Activated naive CD8-positive, alpha-beta T cell (primary cell): ENCODE data around the gene TMEM30A.

Experiments used
- H3K27ac Mint-ChIP-seq: one replicate; pipeline ENCODE4 v1.8.0; 2021; ENCODE audit warnings: mixed read lengths
- H3K27me3 Mint-ChIP-seq: one replicate; pipeline ENCODE4 v1.8.0; 2021; ENCODE audit warnings: mixed read lengths
- H3K36me3 Mint-ChIP-seq: one replicate; pipeline ENCODE4 v1.8.0; 2021; ENCODE audit warnings: mixed read lengths
- H3K4me1 Mint-ChIP-seq: one replicate; pipeline ENCODE4 v1.8.0; 2021; ENCODE audit warnings: low read depth, mixed read lengths
- H3K4me3 Mint-ChIP-seq: one replicate; pipeline ENCODE4 v1.8.0; 2021; ENCODE audit warnings: mild to moderate bottlenecking, mixed read lengths
- H3K9me3 Mint-ChIP-seq: one replicate; pipeline ENCODE4 v1.8.0; 2021; ENCODE audit warnings: low read depth, mixed read lengths

The TMEM30A gene

DNA sequence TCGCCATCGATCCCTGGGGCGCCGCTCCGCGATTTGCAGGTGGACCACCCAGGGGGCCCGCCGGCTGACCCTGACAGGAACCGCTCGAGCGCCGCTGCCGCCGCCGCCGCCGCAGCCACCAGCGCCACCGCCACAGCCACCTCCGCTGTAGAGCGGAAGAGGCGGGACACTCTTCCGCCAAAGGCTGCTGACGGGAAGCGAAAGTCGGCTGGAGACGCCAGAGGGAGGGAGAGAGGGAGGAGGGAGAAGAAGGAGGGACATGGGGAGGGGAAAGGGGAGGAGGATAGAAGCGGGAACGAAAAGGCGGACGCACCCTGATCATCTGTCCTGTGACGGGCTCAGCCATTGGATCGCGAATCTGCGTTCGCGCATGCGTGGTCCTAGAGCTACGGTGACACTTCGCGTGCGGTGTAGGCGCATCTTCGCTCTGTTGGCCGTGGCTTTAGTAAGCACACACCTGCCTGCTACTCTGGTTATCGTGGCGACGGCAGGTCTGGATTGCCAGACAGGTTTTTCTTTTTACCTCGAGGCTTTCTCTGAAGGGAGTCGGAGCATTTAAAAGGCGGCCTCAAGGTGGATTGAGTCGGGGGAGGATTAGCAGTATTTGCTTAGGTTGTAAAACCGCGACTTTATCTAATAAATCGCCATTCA, at the start of gene TMEM30A:
Gene TMEM30A, minus strand, starts transcription at position 161 of the 651 bp plus-strand sequence. Its CDS starts 154 bp downstream, at position 7.
- H3K36me3 Mint-ChIP-seq = no peaks in the 10 kb centered on the region
- no peaks in the 10 kb centered on the region for H3K9me3 Mint-ChIP-seq
- no peak within 1 kb of the TSS for H3K4me3 Mint-ChIP-seq
- no peaks in the 10 kb centered on the region for H3K27me3 Mint-ChIP-seq
- no peak within 1 kb of the TSS for H3K27ac Mint-ChIP-seq
- peaks cover 49% of the 10 kb centered on the region for H3K4me1 Mint-ChIP-seq

DNA sequence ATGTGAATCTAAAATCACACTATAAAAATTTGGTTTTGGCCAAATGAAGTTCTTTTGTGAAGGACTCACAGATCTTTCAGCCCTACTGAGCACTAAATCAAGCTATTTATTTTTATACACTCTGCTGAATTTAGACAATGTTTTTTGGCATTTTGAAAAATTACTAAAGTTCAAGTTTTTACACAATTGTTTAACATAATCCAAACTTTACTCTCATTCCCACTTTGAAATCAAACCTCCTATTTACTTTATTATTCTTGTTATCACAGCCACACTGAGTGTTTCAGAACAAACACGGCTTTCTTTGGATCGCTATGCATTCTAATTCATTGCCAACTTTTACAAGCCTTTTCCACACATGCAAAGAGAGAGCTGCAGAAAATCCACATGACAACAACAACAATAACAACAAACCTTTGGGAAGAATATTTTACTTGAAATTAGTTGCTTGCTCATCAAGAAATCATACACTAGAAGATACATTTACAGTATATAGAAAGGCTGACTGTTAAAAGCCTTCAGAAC, 49.1 kb upstream of the TMEM30A start:
- no peaks in the 10 kb centered on the region for H3K27me3 Mint-ChIP-seq
- H3K36me3 Mint-ChIP-seq = no peaks in the 10 kb centered on the region
- no peaks in the 10 kb centered on the region for H3K4me1 Mint-ChIP-seq
- no peaks in the 10 kb centered on the region for H3K9me3 Mint-ChIP-seq
- no peak overlapping the region for H3K27ac Mint-ChIP-seq
- no peak overlapping the region for H3K4me3 Mint-ChIP-seq

- H3K4me1 Mint-ChIP-seq = no peaks in the 10 kb centered on the region
- no peak overlapping the region for H3K27ac Mint-ChIP-seq
- H3K27me3 Mint-ChIP-seq = peaks cover 3% of the 10 kb centered on the region
- no peaks in the 10 kb centered on the region for H3K36me3 Mint-ChIP-seq
- no peak overlapping the region for H3K4me3 Mint-ChIP-seq
- H3K9me3 Mint-ChIP-seq = no peaks in the 10 kb centered on the region
Observed at GRCh38 chr6:75331151-75331550, 46.6 kb upstream of the TMEM30A start.

DNA sequence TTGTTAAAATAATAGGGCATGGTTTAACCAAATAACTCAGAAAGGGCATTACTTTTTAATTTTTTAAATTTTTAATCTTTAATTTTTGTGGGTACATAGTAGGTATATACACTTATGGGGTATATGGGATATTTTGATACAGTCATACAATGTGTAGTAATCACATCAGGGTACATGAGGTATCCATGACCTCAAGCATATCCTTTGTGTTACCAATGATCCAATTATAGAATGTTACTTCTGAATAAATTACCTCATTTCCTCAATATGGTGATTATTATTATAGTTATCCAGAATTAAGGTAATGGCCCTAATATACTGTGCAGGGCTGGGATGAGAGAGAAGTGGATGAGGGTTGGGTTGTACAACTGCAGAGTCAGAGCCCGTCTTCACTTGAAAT, 45.1 kb upstream of the TMEM30A start:
- Mint-ChIP-seq H3K27ac (no peak overlapping the region), H3K27me3 (peaks cover 8% of the 10 kb centered on the region), H3K4me3 (no peak overlapping the region), H3K4me1 (no peaks in the 10 kb centered on the region), H3K9me3 (no peaks in the 10 kb centered on the region), H3K36me3 (no peaks in the 10 kb centered on the region)

DNA sequence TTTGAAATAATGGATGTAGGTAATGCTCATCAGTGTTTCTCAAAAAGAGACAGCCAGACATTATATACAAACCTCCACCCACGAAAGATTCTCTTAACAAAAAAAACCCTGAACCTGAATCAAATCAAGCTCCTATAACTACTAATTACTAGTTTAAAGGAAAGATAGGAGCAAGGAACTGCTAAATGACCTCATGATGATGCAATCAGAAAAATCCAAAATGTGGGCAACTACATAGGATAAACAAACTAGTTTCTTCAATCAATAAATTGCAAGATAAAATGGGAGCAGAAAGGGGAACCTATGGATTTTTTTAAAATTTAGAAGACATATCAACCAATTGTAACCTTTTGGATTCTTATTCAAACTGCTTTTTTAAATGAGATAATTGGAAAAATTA, 43.2 kb upstream of the TMEM30A start:
- Mint-ChIP-seq H3K9me3 (no peaks in the 10 kb centered on the region), H3K36me3 (no peaks in the 10 kb centered on the region), H3K4me3 (no peak overlapping the region), H3K27ac (no peak overlapping the region), H3K27me3 (peaks cover 9% of the 10 kb centered on the region), H3K4me1 (no peaks in the 10 kb centered on the region)

- H3K36me3 Mint-ChIP-seq = no peaks in the 10 kb centered on the region
- H3K27me3 Mint-ChIP-seq = peaks cover 9% of the 10 kb centered on the region
- no peak overlapping the region for H3K27ac Mint-ChIP-seq
- no peaks in the 10 kb centered on the region for H3K4me1 Mint-ChIP-seq
- H3K4me3 Mint-ChIP-seq = no peak overlapping the region
- H3K9me3 Mint-ChIP-seq = no peaks in the 10 kb centered on the region
Observed at GRCh38 chr6:75326557-75327258, 42.1 kb upstream of the TMEM30A start.

DNA sequence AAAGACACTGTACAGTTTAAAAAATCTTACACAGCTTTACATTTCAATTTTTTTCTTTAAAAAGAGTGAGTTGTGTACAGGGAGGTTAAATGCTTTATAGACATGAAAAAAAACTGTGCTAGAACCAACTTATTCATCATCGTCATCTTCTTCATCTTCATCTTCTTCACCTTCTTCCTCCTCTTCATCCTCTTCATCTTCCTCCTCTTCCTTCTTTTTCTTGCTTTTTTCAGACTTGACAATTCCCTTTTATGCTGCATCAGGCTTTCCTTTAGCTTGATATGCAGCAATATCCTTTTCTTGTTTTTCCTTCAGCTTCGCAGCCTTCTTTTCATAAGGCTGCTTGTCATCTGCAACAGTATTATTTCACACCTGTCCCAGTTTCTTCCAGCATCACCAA, 34.3 kb upstream of the TMEM30A start:
- H3K27me3 Mint-ChIP-seq = peaks cover 16% of the 10 kb centered on the region
- H3K4me3 Mint-ChIP-seq = no peak overlapping the region
- no peak overlapping the region for H3K27ac Mint-ChIP-seq
- H3K9me3 Mint-ChIP-seq = no peaks in the 10 kb centered on the region
- H3K4me1 Mint-ChIP-seq = no peaks in the 10 kb centered on the region
- no peaks in the 10 kb centered on the region for H3K36me3 Mint-ChIP-seq

- Mint-ChIP-seq H3K36me3 (no peaks in the 10 kb centered on the region), H3K4me1 (no peaks in the 10 kb centered on the region), H3K4me3 (no peak overlapping the region), H3K9me3 (no peaks in the 10 kb centered on the region), H3K27me3 (peaks cover 21% of the 10 kb centered on the region), H3K27ac (no peak overlapping the region)
Observed at GRCh38 chr6:75317503-75318206, 33.1 kb upstream of the TMEM30A start.

- Mint-ChIP-seq H3K4me3 (no peak overlapping the region), H3K27me3 (peaks cover 20% of the 10 kb centered on the region), H3K4me1 (no peaks in the 10 kb centered on the region), H3K27ac (no peak overlapping the region), H3K9me3 (no peaks in the 10 kb centered on the region), H3K36me3 (no peaks in the 10 kb centered on the region)
Observed at GRCh38 chr6:75315978-75316377, 31.4 kb upstream of the TMEM30A start.

- H3K27me3 Mint-ChIP-seq = peaks cover 2% of the 10 kb centered on the region
- no peak overlapping the region for H3K27ac Mint-ChIP-seq
- H3K4me1 Mint-ChIP-seq = no peaks in the 10 kb centered on the region
- H3K36me3 Mint-ChIP-seq = no peaks in the 10 kb centered on the region
- no peak overlapping the region for H3K4me3 Mint-ChIP-seq
- H3K9me3 Mint-ChIP-seq = no peaks in the 10 kb centered on the region
Observed at GRCh38 chr6:75308250-75308988, 23.8 kb upstream of the TMEM30A start.

- Mint-ChIP-seq H3K27ac (no peak overlapping the region), H3K9me3 (no peaks in the 10 kb centered on the region), H3K4me1 (no peaks in the 10 kb centered on the region), H3K4me3 (no peak overlapping the region), H3K27me3 (peaks cover 2% of the 10 kb centered on the region), H3K36me3 (no peaks in the 10 kb centered on the region)
Observed at GRCh38 chr6:75307364-75308004, 22.9 kb upstream of the TMEM30A start.

GRCh38 chr6:75306064-75306463, 21.5 kb upstream of the TMEM30A start:
- Mint-ChIP-seq H3K9me3 (no peaks in the 10 kb centered on the region), H3K4me1 (no peaks in the 10 kb centered on the region), H3K27ac (no peak overlapping the region), H3K4me3 (no peak overlapping the region), H3K27me3 (peaks cover 2% of the 10 kb centered on the region), H3K36me3 (no peaks in the 10 kb centered on the region)

GRCh38 chr6:75305573-75305972, 21.0 kb upstream of the TMEM30A start:
- Mint-ChIP-seq H3K27ac (no peak overlapping the region), H3K27me3 (no peaks in the 10 kb centered on the region), H3K4me1 (no peaks in the 10 kb centered on the region)

GRCh38 chr6:75302280-75302679, 17.7 kb upstream of the TMEM30A start:
- H3K9me3 Mint-ChIP-seq = no peaks in the 10 kb centered on the region
- H3K4me3 Mint-ChIP-seq = no peak overlapping the region
- no peaks in the 10 kb centered on the region for H3K27me3 Mint-ChIP-seq
- no peaks in the 10 kb centered on the region for H3K36me3 Mint-ChIP-seq
- H3K4me1 Mint-ChIP-seq = no peaks in the 10 kb centered on the region
- H3K27ac Mint-ChIP-seq = no peak overlapping the region

More at GRCh38 chr6:75305573-75305972, 21.0 kb upstream of the TMEM30A start:
- Mint-ChIP-seq H3K36me3 (no peaks in the 10 kb centered on the region), H3K4me3 (no peak overlapping the region), H3K9me3 (no peaks in the 10 kb centered on the region)
